RCC 7860 (cell line): ENCODE data around the gene NDST1.
"Not testable (repeated sequence)": the region's sequence is repeated elsewhere in the genome, so short reads cannot be mapped to it uniquely, and the experiment has no call there.

Source experiments
- DNase-seq: peaks from one replicate; pipeline ENCODE4 v3.0.0-alpha.2; 2015; ENCODE audit warnings: low spot score
- FAIRE-seq: peaks from 2 replicates; lab custom pipeline; 2012; peaks lifted over from hg19 to GRCh38; lab: Jason Lieb, UNC

Gene NDST1

GRCh38 chr5:150505816-150506215 lies 2.1 kb upstream of the NDST1 start:
- no peak for DNase-seq
- no peak for FAIRE-seq

DNA sequence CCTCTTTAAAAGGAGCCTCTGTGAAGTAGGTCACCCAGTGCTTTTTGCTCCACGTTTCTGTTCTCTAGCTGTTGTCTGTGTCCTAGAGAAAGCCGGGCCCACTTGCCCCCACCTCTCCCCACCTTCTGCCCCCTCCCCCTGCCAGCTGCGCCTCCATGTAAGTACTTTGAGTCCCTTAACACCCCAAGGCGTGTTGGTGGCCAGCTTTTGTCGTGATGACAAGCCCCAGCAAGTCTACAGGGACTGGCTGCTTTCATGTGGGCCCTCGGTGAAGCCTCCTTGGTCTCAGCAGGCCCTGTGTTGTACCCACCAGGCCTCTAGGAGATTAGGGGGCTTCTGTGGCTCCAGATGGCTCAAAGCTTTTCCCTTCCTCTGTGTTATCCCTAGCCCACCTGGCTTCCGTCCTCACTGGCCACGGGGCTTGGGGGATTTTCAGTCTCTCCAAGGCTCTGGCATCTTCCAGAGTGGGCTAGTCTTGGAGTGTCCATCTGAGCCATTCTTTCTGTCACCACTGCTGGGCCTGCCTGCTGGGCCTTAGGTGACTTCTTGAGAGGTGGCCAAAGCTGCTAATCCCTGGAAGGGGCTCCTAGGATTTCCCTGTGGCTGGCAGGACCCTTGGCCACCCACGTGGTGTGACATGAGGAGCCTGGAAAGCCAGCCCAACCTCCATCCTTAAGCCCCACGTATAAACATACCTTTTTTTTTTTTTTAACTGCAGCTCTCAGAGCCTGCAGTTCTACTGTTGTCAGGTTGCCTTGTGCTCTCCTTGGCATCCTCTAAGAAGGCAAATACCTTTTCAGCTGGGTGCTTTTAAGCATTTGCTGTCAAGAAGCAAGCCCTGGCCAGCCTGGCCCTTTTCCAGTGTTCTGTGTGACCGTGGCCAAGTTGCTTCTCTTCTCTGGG lies 1.1 kb upstream of the NDST1 start:
- DNase-seq (no peak), FAIRE-seq (no peak)

DNA sequence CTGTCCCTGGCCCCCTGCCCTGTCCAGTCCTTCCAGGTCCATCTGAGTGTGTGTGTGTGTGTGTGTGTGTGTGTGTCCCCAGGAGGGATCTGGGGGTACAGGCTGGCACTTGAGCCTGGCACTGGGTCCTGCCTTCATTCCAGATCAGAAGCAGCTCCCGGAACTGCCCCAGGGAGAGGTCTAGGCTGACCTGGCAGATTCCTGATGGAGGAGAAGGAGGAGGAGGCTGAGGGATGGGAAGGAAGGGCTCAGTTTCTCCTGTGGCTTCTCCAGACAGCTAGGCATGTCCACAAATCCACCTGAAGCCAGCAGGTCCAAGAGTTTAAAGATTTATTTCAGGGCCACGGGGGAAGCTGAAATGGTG lies 328 bp downstream of the NDST1 start:
- no peak for FAIRE-seq
- DNase-seq, result no peak

- no peak for DNase-seq
- no peak for FAIRE-seq
Measured at GRCh38 chr5:150508828-150509227, 897 bp downstream of the NDST1 start.

DNA sequence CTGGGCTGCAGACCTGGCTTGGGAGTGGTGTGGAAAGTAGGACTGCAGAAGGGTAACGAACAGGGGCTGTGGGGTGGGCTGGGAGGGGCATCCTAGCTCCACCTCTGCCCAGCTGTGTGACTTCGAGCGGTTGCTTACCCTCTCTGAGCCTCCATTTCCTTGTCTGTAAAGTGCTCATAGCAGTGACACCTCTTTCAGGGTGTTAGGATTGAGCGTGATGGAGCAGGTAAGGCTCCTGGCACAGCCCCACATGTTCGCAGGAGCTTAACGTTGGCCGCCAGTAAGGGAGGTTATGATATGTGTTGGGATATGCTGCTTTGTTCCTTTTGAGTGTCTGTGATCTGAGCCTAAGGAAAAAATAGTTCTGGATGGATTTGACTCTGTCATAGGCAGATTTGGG lies 2.1 kb downstream of the NDST1 start:
- no peak for FAIRE-seq

DNA sequence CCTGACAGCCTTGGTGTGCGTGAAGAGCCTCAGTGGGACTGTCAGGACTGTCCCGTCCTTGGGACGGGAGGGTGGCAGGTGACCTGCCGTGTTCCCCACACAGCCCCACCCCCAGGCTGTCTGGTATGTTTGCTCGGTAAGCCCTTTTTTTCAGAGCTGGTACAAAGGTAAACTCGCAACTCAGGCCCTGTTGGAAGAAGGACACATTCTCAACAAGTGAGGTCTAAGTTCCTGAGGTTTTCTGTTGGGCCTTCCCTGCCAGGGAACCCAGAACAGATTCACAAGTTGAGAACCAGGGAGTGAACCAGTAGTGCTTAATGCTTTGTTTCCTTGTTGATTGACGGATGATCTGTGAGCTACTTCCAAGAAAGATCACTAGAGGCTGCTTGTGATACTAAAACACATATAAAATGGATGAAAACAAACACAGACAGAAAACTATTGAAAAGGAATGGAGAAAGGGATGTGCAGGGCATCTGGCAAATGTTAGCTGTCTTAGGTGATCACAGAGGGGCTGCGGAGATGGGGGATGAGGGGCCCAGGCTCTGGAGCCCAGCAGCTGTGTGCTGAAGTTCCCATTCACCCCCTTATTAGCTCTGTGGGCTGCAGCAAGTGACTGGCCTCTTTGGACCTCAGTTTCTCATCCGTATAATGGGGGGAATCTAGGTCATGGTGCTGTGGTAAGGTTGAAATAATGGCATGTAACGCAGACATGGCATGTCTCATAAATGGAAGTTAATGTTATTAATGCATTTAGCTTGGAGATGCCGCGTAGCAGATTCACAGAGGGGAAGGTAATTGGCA lies 2.7 kb downstream of the NDST1 start:
- FAIRE-seq (no peak), DNase-seq (no peak)

More for the DNA sequence above, 2.1 kb downstream of the NDST1 start:
- no peak for DNase-seq

DNA sequence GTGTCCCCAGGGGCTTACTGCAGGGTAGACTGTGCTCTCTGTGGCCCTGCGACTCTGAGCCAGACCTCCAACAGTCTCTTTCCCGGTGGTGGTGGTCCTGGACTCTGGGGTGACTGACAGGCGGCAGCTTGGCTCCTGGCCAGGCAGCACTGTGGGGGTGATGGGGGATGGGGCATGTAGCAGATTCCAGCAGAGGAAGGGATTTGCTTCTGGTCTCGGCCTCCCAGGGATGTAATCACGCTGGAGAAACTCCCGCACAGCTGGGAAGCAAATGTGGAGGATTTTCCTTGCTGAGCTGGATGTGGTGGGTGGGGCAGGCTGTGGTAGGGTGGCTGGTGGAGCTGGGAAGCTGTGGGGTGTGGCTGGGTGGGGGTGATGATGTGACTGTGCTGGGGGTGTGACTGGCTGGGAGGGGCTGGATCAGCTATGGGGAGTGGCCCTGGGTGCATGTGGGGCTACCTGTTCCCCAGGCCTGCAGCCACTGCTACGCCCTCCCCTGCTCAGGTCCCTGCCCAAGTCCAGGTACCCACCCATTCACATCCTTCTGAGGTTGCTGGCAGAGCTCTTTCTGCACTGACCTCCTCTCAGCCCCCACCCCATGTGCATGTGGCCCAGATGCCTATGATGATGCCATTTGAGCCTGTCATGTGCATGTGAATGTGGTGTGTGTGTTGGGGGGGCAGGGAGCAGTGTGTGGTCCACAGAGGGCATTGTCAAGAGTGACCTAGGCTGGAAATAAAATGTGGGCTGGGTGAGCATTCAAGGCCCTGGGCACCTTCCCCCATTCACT lies 3.8 kb downstream of the NDST1 start:
- FAIRE-seq (peak; percentile 67), DNase-seq (peak; percentile 68)

DNA sequence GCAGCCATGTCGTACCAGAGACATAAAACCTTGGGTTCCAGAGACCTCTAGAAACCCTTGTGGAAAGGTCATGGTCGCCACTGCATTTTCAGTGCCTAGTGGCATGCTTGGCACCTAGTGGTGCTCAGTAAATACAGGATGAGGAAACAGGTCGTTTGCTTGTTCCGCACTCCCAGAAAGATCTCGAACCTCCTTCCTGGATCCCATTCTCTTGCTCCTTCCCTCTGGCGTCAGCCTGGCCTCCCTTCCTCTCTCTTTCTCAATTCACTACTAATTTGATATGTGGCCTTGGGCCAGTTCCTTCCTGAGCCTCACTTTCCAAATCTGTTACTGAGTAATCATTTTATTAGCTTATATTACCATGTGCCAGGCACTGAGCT lies 4.4 kb downstream of the NDST1 start:
- no peak for DNase-seq
- FAIRE-seq, result no peak

DNA sequence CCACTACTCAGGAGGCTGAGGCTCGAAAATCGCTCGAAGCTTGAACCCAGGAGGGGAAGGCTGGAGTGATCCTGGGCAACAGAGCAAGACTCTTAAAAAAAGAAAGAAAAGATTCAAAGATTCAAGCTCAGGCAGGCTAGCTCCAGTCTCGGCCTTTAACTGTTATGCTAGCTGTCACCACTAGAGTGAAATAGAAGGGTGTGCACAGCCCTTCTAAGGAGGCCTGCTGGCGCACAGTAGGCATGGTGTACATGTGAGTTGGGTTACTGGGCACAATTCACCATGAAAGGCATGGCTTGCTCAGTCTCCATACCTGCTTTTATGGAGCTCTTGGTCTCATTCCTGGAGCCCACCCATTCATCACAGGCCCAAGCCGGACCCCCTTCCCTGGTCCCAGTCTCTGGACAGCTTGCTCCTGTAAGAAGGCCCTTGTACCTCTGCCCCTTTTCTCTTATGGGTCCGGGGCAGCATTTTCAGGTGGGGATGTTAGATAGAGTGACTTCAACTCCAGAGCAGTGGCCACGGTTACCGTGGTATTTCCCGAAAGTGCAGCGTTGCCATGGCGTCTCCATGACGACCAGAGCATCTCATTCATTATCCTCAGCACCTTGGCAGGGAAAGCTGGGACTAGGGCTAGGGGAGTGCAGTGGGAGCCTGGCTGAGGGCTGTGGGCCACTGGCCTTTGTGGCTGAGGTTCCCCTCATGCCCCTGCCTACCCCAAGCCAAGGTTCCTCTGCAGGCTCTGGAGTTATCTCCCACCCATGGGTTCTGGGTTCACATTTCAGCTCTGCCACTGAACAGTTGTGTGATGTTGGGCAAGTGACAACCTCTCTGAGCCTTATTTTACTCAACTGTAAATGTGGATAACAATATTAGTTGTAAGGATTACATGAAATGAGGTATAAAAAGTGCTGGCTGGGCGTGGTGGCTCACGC lies 5.7 kb downstream of the NDST1 start:
- no peak for FAIRE-seq
- peak; percentile 31 for DNase-seq

- FAIRE-seq (peak; percentile 92), DNase-seq (peak; percentile 96)
Measured at GRCh38 chr5:150514708-150515211, 6.8 kb downstream of the NDST1 start.

DNA sequence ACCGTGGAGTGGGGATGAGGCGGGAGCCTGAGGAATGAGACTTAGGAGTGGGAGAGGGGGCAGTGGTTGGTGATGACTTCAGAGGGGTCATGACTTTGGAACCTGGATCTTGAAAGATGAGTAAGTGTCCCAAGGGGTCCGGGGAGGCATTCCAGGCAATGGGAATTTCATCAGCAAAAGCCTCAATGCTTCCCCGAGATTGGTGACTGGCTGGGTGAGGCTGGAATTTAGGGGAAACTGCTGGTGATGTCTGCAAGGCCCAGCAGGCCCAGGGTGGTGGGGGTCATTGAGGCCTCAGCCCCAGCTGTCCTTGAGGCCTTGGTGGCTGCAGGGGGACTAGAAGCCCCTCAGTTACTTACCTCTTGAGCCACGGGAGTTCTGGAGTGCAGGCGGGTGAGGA lies 7.5 kb downstream of the NDST1 start:
- peak; percentile 84 for DNase-seq

GRCh38 chr5:150516011-150516410 lies 8.1 kb downstream of the NDST1 start:
- FAIRE-seq (no peak), DNase-seq (peak; percentile 76)

More for the DNA sequence above, 7.5 kb downstream of the NDST1 start:
- FAIRE-seq, result peak; percentile 79

GRCh38 chr5:150517272-150518152 lies 9.6 kb downstream of the NDST1 start:
- DNase-seq (peak; percentile 98), FAIRE-seq (peak; percentile 96)

GRCh38 chr5:150518712-150519559 lies 11.0 kb downstream of the NDST1 start:
- DNase-seq, FAIRE-seq: not testable (repeated sequence)

DNA sequence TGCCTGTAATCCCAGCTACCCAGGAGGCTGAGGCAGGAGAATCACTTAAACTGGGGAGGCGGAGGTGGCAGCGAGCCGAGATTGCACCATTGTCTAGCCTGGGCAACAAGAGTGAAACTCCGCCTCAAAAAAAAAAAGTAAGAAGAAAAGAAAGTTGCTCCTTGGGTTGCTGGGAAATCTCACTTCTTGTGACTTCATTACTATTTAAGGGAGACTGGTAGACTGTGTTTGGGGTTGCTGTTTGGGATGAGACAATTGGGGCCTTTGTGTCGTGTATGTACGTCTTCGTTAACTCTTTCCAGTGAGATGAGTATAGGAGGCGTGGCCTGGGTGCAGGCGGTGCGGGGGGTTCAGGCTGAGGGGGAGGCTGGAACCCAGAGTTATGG lies 11.6 kb downstream of the NDST1 start:
- no peak for FAIRE-seq
- DNase-seq, result no peak

- no peak for DNase-seq
- FAIRE-seq, result no peak
Measured at GRCh38 chr5:150519978-150520377, 12.0 kb downstream of the NDST1 start.

DNA sequence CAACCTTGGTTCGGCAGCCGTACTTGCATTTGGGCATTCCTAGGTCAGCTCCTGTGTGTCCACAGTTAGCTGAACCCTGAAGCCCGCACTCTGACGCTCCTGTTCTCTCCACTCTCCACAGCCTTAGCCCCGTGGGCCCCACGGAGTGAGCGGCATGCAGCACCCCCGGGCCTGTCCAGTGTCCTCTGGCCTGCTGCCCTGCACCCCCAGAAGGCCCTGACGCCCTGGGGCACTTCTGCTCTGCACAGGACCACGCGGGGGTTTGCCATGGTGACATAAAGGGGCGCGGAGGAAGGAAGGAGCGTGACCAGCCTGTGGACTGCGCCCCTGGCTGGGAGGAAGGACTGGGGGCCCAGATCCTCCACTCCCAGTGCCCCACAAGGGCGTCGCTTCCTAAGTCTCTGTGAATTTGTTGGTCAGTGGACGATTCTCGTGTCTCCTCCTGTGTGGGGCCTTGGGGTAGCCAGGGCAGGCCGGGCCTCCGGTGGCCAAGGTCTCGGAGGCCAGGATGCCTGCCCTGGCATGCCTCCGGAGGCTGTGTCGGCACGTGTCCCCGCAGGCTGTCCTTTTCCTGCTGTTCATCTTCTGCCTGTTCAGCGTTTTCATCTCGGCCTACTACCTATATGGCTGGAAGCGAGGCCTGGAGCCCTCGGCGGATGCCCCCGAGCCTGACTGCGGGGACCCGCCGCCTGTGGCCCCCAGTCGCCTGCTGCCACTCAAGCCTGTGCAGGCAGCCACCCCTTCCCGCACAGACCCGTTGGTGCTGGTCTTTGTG lies 13.0 kb downstream of the NDST1 start:
- FAIRE-seq (no peak), DNase-seq (no peak)
